Right cardiac atrium (tissue), 5 donors: ENCODE results near the gene VPS29. TPM values are rescaled to one million over a fixed set of nuclear protein-coding genes. Genes with fewer than 3 reads are reported as not detected.
"Not testable (repeated sequence)": the region's sequence is repeated elsewhere in the genome, so short reads cannot be mapped to it uniquely, and the experiment has no call there.

Experiments
- ATAC-seq, 2 donors: fragments of 200-7000 bp; cut with Tn5 transposase; one replicate each; pipeline versions ENCODE4 v1.8.0 to v1.9.1; 2020; ENCODE audit warnings: moderate library complexity in 2 of 2, mild to moderate bottlenecking in 1 of 2
- DNase-seq, 3 donors: peaks; one replicate each; pipeline ENCODE4 v3.0.0-alpha.2; 2020
- H3K27ac ChIP-seq: one replicate; pipeline ENCODE4 v1.5.1; 2013; ENCODE audit warnings: mild to moderate bottlenecking, low read length, control low read depth, moderate library complexity
- H3K27me3 ChIP-seq: one replicate; pipeline ENCODE4 v1.6.1; 2013; ENCODE audit not compliant: control insufficient read depth, insufficient read depth
- H3K4me1 ChIP-seq: one replicate; pipeline ENCODE4 v1.6.1; 2013; ENCODE audit warnings: low read length; ENCODE audit not compliant: control insufficient read depth, insufficient read depth
- H3K4me3 ChIP-seq: one replicate; pipeline ENCODE4 v1.5.1; 2013; ENCODE audit warnings: low read length, control low read depth
- H3K9me3 ChIP-seq: one replicate; pipeline ENCODE4 v1.6.1; 2013; ENCODE audit warnings: low read length; ENCODE audit not compliant: control insufficient read depth
- WGBS: extraction: QIAGEN DNeasy Blood & Tissue Kit; methylation state at CpG from one replicate; pipeline ENCODE4 v1.1.7; 2013; 5-methylcytosine and 5-hydroxymethylcytosine counted together
- intact Hi-C, 4 donors: fragments of 100-400 bp; cut with DNase I; formaldehyde crosslinking; loops; one replicate each; pipeline versions ENCODE4 v1.11.0 to v1.14.0; 2022 to 2023
- long read RNA-seq, 4 donors: library from polyadenylated mRNA; unstranded; transcript quantifications; one replicate each; pipeline ENCODE4 v2.0.0, GENCODE V29; 2020 to 2021
- polyA plus RNA-seq: library from polyadenylated mRNA; stranded (reverse); fragments of 200-250 nt; gene quantifications from one replicate; pipeline ENCODE4 v1.2.3, GENCODE V29; 2013
- total RNA-seq, 4 donors: library from RNA; stranded (reverse); fragmentation: NEBNext Ultra II Directional; extraction: Animal tissue kit (Norgen Biotek cat#: 25700); gene quantifications; one replicate each; pipeline ENCODE4 v1.2.1, GENCODE V29; 2021
- donor health status: healthy with polysubstance abuse.
- donor health status: DM: no; HTN: yes; CAD: no.
- donor health status: DM: no; HTN: no; CAD: no.
- donor health status: DM: no; HTN: yes; CAD: no; lungs with severe emphysema.
- donor health status: DM: yes; HTN: yes; CAD: no.

VPS29 gene
- total RNA-seq (100 to 1,000 TPM in 1 of 4 donors, 10 to 100 TPM in 3; 74.3 to 107 (median 85.0) TPM), polyA plus RNA-seq (151 TPM)
- long read RNA-seq, donor 1, transcript VPS29-206 (4 exons, 1,523 nt): major isoform, 50 of 85 reads
- long read RNA-seq, donor 1, partial matches to known transcripts: 2 of 85 reads
- long read RNA-seq, donor 1, other reads (novel, unspliced or antisense): 32 of 85 reads
- long read RNA-seq, donor 2, transcript VPS29-206 (4 exons, 1,523 nt): major isoform, 26 of 38 reads
- long read RNA-seq, donor 2, partial matches to known transcripts: 1 of 38 reads
- long read RNA-seq, donor 2, other reads (novel, unspliced or antisense): 11 of 38 reads
- long read RNA-seq, donor 3, transcript VPS29-206 (4 exons, 1,523 nt): major isoform, 89 of 151 reads
- long read RNA-seq, donor 3, partial matches to known transcripts: 5 of 151 reads
- long read RNA-seq, donor 3, other reads (novel, unspliced or antisense): 54 of 151 reads
- long read RNA-seq, donor 4, transcript VPS29-206 (4 exons, 1,523 nt): major isoform, 22 of 43 reads
- long read RNA-seq, donor 4, partial matches to known transcripts: 0 of 43 reads
- long read RNA-seq, donor 4, other reads (novel, unspliced or antisense): 19 of 43 reads

GRCh38 chr12:110501752-110502738 lies at the start of gene VPS29, which contains the start of gene RAD9B:
Gene VPS29, minus strand, starts transcription at chr12:110502111. Its CDS starts 60 bp downstream, at chr12:110502051.
Gene RAD9B, plus strand, starts transcription at chr12:110502331. Its CDS starts 7 bp downstream, at chr12:110502338.
- H3K27ac ChIP-seq: peak within 1 kb of the TSS; percentile 65
- intact Hi-C loops: loop anchor here in 1 of 4 donors (10.0 kb wide), 1 partner anchor 323 kb away; no protein-coding TSS in a partner anchor
- H3K9me3 ChIP-seq: no peaks in the 10 kb centered on the region
- no peaks in the 10 kb centered on the region for H3K27me3 ChIP-seq
- DNase-seq (peak; percentile 98 to 99 (median 99)), ATAC-seq (peak; percentile 98 to 99)
- H3K4me3 ChIP-seq: peak within 1 kb of the TSS; percentile 86
- peaks cover 3% of the 10 kb centered on the region for H3K4me1 ChIP-seq
- 7% methylated on average over 61 of the region's 61 CpGs for WGBS

GRCh38 chr12:110550981-110551380 lies 49.1 kb upstream of the VPS29 start:
- no peak overlapping the region for H3K4me3 ChIP-seq
- 94% methylated on average over 4 of the region's 4 CpGs for WGBS
- intact Hi-C loops: no loop called here
- no peak for DNase-seq
- no peak for ATAC-seq
- no peaks in the 10 kb centered on the region for H3K27me3 ChIP-seq
- H3K9me3 ChIP-seq: no peaks in the 10 kb centered on the region
- H3K4me1 ChIP-seq: peaks cover 8% of the 10 kb centered on the region
- no peak overlapping the region for H3K27ac ChIP-seq

DNA sequence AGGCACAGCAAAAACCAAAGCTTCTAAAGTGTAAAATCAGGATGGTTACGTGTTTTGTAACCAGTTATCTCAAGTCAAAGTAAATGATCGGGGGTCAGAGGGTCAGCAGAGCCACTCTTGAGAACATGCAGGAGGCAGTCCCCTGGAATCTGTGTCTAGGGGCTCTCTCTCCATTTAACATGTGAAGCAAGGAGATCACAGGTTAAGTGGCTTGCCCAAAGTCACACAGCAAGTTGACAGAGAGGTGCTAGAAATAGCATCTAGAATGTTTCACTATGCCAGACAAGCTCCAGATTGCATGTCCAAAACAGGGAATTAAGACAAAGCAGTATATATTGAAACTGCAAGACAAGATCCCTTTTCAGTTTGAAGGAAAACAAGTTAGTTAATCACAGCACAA lies 47.8 kb upstream of the VPS29 start:
- H3K27ac ChIP-seq: peak overlapping the region; percentile 23

DNA sequence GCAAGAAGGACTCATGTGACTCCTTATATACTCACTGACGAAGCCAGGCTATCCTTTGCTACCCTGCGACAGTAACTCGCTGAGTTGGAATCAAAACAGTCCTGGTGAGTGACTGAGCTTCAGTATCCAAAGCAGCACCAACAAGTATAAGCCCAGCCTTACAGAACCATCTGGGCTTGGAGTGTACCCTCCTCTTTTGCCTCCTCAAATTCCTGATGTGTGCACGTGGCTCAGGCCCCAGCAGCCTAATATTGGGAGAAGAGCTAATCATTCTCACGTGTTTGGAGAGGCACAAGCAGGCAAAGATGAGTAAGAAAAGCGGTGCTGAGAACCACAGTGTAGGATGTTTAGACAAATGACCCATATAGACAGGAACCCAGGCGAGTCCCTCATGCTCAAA lies 46.8 kb upstream of the VPS29 start:
- peaks cover 14% of the 10 kb centered on the region for H3K4me1 ChIP-seq

More for the DNA sequence above, 47.8 kb upstream of the VPS29 start:
- no peak for DNase-seq
- Histone ChIP-seq H3K4me3 (no peak overlapping the region), H3K27me3 (no peaks in the 10 kb centered on the region), H3K9me3 (no peaks in the 10 kb centered on the region), H3K4me1 (peaks cover 12% of the 10 kb centered on the region)
- peak in 1 of 2 donors; percentile 33 for ATAC-seq
- intact Hi-C loops: loop anchor here in 1 of 4 donors (5.0 kb wide), 1 partner anchor 33 kb away; the partner anchor contains the start of gene PPTC7
- WGBS: 74% methylated on average over 2 of the region's 2 CpGs

GRCh38 chr12:110547090-110547489 lies 45.2 kb upstream of the VPS29 start:
- Histone ChIP-seq H3K4me1 (peaks cover 14% of the 10 kb centered on the region), H3K4me3 (no peak overlapping the region), H3K9me3 (no peaks in the 10 kb centered on the region), H3K27me3 (no peaks in the 10 kb centered on the region), H3K27ac (no peak overlapping the region)
- no peak for DNase-seq
- 91% methylated on average over 2 of the region's 2 CpGs for WGBS
- no peak for ATAC-seq
- intact Hi-C loops: loop anchor here in 1 of 4 donors (5.0 kb wide), 1 partner anchor 35 kb away; the partner anchor contains the start of gene PPTC7

More for the DNA sequence above, 46.8 kb upstream of the VPS29 start:
- DNase-seq (no peak), ATAC-seq (peak; percentile 21 to 22)
- no peaks in the 10 kb centered on the region for H3K27me3 ChIP-seq
- 76% methylated on average over 7 of the region's 7 CpGs for WGBS
- no peak overlapping the region for H3K4me3 ChIP-seq
- H3K27ac ChIP-seq: peak overlapping the region; percentile 73
- intact Hi-C loops: loop anchor here in 1 of 4 donors (5.0 kb wide), 1 partner anchor 34 kb away; the partner anchor contains the start of gene PPTC7
- no peaks in the 10 kb centered on the region for H3K9me3 ChIP-seq

GRCh38 chr12:110546339-110546738 lies 44.4 kb upstream of the VPS29 start:
- intact Hi-C loops: loop anchor here in 1 of 4 donors (5.0 kb wide), 1 partner anchor 36 kb away; the partner anchor contains the start of gene PPTC7
- ATAC-seq (no peak), DNase-seq (no peak)
- Histone ChIP-seq H3K9me3 (no peaks in the 10 kb centered on the region), H3K4me1 (peaks cover 14% of the 10 kb centered on the region), H3K4me3 (no peak overlapping the region), H3K27ac (peak overlapping the region; percentile 42), H3K27me3 (no peaks in the 10 kb centered on the region)
- 67% methylated on average over 3 of the region's 3 CpGs for WGBS

DNA sequence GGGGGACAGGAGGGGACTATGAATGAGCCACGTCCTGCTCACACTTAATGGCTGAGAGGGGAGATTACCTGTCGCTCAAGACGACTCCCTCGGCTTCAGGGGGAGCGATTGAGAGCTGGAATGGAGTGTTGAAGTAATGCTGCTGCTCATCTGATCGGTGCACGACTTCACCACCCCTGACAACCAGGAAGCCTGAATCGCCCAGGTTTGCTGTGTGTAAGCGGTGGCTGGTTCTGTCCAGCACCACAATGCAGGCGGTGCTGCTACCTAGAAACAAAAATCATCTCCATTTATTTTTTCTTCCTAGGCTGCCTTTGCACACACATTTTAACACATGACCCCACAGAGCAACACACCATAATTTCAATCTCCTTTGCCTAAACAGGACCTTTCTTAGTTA lies 43.9 kb upstream of the VPS29 start:
- peaks cover 14% of the 10 kb centered on the region for H3K4me1 ChIP-seq
- H3K4me3 ChIP-seq: no peak overlapping the region
- ATAC-seq (no peak), DNase-seq (no peak)
- whole genome bisulfite sequencing: 86% methylated on average over 10 of the region's 10 CpGs
- H3K9me3 ChIP-seq: no peaks in the 10 kb centered on the region
- no peaks in the 10 kb centered on the region for H3K27me3 ChIP-seq
- H3K27ac ChIP-seq: peak overlapping the region; percentile 47
- intact Hi-C loops: loop anchor here in 1 of 4 donors (5.0 kb wide), 1 partner anchor 36 kb away; the partner anchor contains the start of gene PPTC7

- H3K27me3 ChIP-seq, H3K4me3 ChIP-seq, H3K9me3 ChIP-seq, ATAC-seq, DNase-seq, H3K27ac ChIP-seq: not testable (repeated sequence)
- peaks cover 14% of the 10 kb centered on the region for H3K4me1 ChIP-seq
- intact Hi-C loops: loop anchor here in 1 of 4 donors (5.0 kb wide), 1 partner anchor 37 kb away; the partner anchor contains the start of gene PPTC7
- 87% methylated on average over 4 of the region's 4 CpGs for WGBS
Measured at GRCh38 chr12:110545259-110545658, 43.3 kb upstream of the VPS29 start.

DNA sequence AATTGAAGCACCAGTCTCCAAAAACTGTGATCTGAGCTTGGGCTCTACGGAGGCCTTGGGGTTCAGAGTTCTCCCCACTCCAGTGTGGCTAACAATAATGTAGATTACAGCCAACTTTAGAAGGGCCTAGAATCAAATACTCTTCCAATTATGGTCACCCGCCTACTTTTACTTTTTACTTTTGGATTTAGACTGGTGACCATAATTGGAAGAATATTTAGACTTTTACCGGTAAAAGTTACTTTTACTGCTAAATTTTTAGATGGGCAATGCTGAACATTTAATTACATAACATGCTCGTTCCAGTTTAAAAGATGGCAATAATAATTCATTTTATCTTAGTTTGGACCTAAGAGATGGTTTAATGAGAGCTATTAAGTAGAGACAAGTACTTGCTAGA lies 42.1 kb upstream of the VPS29 start:
- peak overlapping the region; percentile 99 for H3K27ac ChIP-seq
- intact Hi-C loops: no loop called here
- DNase-seq (no peak), ATAC-seq (no peak)
- H3K9me3 ChIP-seq: no peaks in the 10 kb centered on the region
- no peak overlapping the region for H3K4me3 ChIP-seq
- 71% methylated on average over 4 of the region's 4 CpGs for WGBS
- H3K27me3 ChIP-seq: no peaks in the 10 kb centered on the region
- peaks cover 17% of the 10 kb centered on the region for H3K4me1 ChIP-seq
